GM15510 (cell line): ENCODE data around the gene LINC00237.

Experiments
- POLR2A ChIP-seq: IDR thresholded peaks from 3 replicates; pipeline ENCODE4 v1.6.1; 2011; ENCODE audit warnings: borderline replicate concordance; ENCODE audit not compliant: insufficient read length; ENCODE audit errors: extremely low read depth

Gene LINC00237

DNA sequence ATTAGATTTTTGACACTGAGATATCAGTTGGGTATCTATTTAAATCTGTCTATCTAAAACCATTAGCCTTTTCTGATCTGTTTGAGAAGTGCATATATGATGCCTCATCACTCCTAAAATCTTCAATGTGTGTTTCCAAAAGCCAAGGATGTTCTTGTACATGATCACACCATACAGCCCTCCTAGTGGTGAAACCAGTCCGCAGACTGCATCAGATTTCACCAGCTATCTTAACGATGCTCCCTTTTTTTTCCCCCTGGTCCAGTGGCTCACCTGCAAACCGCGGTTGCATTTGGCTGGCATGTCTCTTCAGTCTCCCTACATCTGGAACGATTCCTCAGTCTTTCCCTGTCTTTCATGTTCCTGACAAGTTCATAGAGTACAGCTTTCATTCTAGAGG, 23.7 kb upstream of the LINC00237 start:
- TF ChIP-seq POLR2A, result no peak

DNA sequence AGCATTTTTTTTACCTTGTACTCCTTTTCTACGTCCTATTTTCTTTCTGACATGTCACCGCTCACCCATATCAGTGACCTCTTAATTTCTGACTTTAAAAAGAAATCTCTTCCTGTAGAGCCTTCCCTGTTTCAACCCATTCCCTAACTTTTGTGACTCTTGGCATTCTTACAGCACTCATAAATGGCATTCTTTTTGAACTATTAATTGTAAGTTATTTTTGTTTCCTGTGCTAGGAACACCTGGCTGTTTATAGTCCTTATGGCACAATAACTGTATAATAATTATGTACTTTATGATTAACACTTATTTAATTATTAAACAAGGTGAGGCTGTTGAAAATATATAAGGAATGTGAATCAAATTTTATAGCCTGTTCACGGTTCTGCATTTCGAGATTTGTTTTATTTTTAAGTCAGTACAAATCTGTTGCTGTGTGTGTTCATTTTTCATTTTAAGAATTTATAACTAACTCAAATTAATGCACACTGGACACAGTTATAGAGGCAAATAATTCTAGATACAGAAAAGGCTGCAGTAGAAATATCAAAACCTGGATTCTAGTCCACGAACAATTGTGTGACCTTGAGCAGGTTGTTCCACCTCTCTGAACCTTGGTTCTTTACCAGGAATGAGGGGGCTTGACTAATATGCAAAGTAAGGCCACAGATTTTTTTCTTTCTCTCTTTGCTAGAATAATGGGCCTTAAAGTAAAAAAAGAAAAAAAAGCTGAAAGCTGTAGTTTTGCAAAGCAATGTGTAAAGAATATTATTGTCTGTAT, 21.2 kb upstream of the LINC00237 start:
- TF ChIP-seq POLR2A, result no peak

DNA sequence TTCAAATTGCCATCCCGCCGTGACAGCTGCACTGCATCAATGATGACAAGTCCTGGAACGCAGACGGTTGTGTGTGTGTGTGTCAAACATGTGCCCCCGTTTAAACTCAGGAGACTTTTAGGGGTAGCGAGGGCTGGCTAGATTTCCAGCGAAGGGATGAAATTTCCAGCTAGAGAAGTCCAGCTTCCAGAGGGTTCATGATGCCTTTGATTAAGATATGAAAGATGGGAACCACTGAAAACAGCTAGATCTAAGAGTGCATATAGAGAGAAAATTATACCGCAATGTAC, 20.4 kb upstream of the LINC00237 start:
- no peak for TF ChIP-seq POLR2A

DNA sequence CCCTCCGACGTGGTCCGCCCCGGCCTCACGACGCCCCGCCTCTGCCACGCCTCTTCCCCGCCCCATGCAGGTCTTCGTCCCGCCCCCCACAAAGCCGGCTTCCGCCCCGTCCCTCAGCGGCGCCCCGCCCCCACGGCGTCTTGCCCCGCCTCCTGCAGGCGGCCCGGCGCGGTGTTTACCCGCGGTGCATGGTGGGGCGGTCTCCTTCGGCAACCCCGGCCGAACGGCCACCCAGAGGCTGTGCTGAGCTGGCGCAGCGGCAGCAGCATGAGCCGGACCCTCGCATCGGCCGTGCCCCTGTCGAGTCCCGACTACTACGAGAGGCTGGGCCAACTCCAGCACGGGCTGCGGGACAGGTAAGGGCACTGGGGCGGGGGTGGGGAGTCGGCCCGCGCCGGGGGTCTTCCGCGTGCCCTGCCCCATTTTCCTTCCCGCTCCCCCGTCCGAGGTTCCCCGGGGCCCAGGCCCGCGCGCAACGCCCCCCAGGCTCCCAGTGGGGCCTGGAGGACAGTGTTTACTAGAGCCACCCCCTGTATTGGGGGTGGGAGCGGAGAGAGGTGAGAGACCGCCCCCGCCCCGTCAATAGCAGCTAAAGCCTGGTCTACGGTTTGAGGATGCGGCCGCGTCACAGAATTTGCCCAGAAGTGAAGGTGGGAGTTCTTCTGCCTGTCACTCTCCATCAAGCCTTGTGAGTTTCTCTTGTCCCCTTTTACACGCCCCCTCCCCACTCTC, 19.9 kb upstream of the LINC00237 start, which contains the start of gene KIZ:
Gene KIZ (plus strand): TSS at position 234 of the 732 bp plus-strand sequence. CDS start 34 bp downstream, at position 268.
- TF ChIP-seq POLR2A, result peak; percentile 85

DNA sequence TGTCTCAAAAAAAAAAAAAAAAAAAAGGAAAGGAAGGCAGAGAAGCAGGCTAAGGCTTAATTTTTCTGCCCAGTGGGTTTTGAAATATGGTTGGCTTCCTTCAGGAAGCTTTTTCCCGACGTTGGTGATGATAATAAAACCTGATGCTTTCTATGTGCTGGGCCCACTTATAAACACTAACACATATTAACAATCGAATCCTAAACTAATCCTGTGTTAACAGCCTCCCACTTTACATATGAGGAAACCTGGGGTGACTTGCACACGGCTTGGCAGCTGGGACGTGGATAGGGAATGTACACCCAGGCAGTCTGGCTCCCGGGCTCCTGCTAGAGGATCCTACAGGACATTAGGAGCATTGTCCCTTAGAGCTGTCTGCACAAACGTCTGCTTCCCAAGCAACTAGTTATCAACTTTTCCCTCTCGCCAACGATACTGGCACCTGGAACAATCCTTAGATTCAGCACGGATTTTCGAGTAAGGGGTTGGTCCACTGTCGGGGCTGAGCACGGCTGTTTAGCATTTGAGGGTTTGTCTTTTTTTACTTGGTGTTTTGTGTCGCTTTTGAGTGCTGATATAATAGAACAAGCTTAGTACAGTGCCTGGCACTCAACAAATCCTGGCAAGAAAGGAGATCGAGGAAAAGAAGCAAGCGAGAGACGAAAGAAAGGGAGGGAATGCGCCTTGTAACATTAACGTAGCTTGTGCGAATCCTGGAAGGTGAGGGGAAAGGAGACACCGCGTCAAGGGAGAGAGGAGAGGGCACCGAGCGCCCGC, 19.1 kb upstream of the LINC00237 start:
- no peak for TF ChIP-seq POLR2A

DNA sequence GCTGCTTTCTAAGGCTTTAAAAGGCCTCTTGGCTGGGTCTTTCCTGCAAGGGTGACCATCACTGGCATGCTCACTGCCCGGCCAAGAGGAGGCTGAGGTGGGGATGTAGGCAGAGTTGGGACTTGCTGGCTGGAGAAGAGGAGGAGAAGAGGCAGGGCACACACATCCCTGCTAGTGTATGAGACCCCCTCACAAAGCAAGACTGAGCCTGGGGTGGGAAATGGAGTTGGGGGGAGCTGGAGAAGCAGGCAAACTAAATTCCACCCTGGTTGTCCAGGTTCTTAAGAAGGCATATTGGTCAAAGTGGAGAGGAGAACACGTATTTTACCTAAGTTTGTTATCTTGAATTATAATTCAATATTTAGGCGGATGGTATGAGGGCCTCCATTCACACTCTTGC, 18.0 kb upstream of the LINC00237 start:
- TF ChIP-seq POLR2A, result no peak

DNA sequence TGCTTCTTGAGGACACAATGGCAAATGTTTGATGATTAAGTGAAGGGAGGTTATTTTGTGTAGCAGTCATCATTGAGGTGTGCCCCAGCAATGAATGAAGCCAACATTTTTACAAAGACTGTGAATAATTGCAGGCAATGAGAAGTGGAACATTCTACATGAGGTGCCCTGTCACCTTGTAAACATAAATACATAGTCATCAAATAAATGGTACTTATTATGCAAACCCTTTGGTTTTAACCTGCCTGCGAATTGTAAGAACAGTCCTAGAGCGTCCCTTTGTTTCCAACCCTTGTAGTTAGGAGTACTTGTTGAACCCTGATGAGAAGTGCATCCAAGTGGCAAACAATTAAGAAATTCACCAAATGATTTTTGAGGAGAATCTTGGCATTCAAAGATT, 12.6 kb upstream of the LINC00237 start:
- no peak for TF ChIP-seq POLR2A

DNA sequence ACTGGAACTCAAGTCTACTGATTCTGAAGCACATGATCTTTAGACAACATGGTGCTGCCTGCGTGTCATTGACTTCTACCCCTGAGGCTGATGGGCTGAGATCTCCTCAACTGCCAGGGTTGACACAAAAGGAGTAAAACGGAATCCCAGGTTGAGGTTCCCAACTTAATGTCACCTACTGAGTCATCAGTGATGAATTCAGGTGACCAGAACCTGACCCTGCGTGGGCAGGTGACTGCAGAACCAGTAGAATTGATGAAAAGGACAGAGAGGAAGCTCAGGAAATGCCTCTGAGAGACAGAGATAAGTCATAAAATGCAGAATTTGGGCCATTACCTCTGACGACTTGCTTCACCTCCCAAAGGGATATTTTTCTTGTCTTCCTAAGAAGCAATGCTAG, 12.0 kb upstream of the LINC00237 start:
- no peak for TF ChIP-seq POLR2A

DNA sequence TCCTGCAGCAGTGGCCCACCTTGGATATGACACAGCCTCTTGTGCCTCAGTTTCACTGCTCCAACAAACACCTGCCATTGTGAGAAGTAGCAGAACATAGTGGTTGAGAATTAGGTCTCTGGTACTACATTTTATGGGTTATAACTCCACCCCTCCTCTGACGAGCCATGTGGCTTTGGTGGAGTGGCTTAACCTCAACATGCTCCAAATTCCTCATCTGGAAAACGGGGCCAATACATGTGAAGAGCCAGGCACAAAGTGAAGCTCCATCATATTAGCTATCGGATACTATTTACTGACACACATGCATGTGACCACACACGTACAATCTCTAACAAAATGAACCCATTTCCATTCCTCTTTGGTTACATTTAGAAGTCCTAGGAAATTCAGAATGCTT, 11.4 kb upstream of the LINC00237 start:
- TF ChIP-seq POLR2A, result no peak

DNA sequence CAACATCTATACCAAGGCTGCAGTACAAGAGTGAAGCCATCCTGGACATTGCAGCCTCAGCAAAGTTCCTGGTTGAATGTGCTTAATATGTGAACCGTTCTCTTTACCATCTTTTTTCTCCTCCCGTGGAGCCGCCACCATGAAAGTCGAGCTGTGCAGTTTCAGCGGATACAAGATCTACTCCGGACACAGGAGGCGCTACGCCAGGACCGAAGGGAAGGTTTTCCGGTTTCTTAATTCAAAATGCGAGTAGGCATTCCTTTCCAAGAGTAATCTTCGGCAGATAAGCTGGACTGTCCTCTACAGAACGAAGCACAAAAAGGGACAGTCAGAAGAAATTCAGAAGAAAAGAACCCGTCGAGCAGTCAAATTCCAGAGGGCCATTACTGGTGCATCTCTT, 8.4 kb upstream of the LINC00237 start:
- TF ChIP-seq POLR2A, result no peak

DNA sequence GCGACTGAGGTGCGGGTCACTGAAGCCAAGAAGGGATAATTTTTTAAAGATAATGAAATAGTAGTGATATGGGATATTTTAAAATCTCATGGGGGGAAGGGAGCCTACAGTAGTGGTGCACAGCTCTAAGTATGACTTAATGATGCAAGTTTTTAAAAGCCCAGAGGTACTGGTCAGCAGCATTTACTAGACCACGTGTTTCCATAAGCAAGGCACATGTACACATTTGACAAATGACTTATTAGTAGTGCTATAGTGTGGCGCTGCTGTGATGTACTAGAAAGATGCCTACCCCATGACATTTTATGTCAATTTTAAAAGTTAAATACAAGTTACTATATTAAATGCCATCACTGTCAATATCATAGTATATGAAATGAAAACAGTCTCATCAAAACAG, 7.5 kb upstream of the LINC00237 start:
- TF ChIP-seq POLR2A, result no peak

DNA sequence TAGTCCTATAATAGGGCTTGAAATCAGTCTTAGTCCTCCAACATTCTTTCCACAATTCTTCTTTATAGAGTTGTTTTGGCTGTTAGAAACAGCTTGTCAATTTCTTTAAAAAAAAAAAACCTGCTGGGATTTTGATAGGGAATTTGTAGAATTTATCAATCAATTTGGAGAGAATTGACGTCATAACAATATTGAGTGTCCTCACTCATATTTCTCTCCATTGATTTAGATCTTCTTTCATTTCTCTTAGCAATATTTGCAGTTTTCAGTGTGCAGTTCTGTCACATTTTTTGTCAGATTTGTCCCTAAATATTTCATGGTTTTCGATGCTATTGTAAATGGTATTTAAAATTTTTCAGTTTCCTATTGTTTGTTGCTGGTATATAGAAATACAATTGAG, 5.3 kb upstream of the LINC00237 start:
- TF ChIP-seq POLR2A, result no peak

DNA sequence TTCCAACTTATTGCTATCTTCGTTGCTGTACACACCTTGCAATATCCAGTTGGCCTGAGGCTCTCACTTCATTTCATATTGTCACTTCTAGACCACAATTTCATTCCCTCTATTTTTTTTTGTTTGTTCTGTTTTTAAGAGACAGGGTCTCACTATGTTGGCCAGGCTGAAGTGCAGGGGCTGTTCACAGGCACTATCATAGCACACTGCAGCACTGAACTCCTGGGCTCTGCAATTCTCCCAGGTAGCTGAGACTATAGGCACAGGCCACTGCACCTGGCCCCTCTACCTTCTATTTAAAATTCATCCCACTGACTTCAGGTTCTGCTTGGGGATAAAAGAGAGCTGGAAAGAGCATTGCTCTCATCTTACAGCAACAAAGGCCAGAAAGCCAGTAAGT, 4.7 kb upstream of the LINC00237 start:
- TF ChIP-seq POLR2A, result no peak

DNA sequence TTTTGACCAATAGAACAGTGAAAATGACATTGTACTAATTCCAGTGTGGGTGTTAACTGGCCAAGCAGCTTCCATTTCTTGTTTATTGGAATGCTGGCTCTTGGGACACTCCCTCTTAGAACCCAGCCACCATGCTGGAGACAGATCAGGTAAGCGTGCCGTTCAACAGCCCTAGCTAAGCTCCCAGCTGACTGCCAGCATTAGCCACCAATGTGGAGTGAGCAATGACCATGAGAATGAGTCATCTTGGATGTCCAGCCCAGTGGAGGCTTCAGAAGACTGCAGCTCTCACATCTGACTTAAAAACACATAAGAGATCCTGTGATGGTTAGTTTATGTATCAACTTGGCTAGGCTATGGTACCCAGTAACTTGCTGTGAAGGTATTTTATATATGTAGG, 3.0 kb upstream of the LINC00237 start:
- TF ChIP-seq POLR2A, result no peak

DNA sequence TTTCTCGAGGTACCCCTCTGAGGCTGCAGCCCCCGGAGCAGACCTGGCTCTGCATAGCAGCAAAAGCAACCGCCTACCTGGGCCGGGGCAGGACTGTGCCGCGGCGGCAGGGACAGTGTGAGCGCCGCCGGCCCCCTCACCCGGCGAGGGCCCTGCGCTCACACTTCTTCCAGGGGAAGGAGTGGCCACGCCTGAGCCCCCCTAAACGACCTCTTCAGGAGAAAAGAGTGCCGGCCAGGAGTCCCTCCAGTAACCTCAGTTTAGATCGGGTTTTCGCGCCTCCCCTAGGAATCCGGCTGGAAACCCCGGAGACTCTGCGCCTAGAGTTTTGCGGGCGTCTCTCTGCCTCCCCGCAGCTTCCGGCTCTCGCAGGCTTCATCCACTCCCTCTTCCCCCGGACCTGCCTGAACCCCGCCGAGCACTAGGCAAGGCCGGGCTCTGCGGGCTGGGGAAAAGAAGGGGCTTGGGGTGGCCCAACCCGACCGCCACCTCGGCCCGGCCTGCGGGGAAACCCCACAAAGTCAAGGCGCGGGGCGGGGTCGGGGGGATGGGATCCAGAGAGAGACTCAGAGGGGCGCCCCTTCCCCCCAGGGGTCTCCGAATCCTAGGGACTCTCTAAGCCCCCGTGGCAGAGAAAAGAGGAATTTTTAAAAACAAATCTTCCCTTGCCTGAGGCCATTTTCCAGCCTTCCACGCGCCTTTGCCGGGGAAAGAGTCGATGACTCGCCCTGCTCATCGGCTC, 558 bp downstream of the LINC00237 start:
- no peak for TF ChIP-seq POLR2A

DNA sequence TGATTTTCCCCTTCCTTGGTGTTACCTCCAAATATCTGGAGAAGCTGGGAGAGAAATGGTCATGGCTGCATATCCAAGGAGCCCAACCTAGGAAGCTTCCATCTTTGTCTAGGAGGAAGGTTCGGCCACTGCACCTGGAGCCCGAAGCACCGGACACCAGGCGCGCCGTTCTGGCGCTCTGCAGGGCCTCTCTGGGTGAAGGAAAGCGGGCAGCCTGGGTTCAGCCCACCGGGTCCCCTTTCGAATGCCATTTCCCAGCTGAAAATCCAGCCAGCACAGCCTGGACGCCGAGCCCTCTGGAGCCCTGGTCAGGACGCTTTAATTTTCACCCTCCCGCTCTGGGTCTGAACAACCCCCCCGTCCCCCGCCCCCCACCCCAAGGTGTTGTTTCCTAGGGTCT, 1.2 kb downstream of the LINC00237 start:
- TF ChIP-seq POLR2A, result no peak

DNA sequence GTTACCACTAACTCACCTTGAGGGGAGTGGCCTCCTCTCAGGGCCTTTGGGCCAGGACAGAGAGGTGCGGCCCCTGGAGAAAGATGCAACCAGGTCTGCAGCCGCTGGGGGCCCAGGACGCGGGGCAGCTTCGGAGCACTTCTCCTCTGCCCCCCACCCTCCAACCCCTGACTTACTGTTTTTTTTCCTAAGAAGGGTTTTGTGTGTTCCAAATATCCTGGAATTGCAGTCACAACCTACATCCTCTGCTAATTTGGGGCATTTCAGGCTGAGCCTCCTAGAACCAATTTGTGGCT, 1.7 kb downstream of the LINC00237 start:
- TF ChIP-seq POLR2A, result no peak
